Sciatic nerve (tissue), 2 donors: ENCODE measurements around the gene VDR. TPM values are rescaled to one million over a fixed set of nuclear protein-coding genes. Genes with fewer than 3 reads are reported as not detected.

Experiments
- ATAC-seq: fragments of 200-7000 bp; cut with Tn5 transposase; one replicate; pipeline ENCODE4 v1.9.1; 2020; ENCODE audit warnings: mild to moderate bottlenecking, moderate library complexity
- DNase-seq: peaks from one replicate; pipeline ENCODE4 v3.0.0-alpha.2; 2020; ENCODE audit warnings: low spot score
- intact Hi-C: fragments of 100-400 bp; cut with DNase I; formaldehyde crosslinking; loops from one replicate; pipeline ENCODE4 v1.14.2; 2022
- total RNA-seq: library from RNA; stranded (reverse); fragmentation: NEBNext Ultra II Directional; extraction: Animal tissue kit (Norgen Biotek cat#: 25700); gene quantifications from one replicate; pipeline ENCODE4 v1.2.1, GENCODE V29; 2021
- donor health status: DM: no; HTN: no; CAD: no.
- donor health status: DM: no; HTN: no; CAD: no.

VDR gene
- total RNA-seq, 1 donor from 2014 or later: 1.9 TPM

DNA sequence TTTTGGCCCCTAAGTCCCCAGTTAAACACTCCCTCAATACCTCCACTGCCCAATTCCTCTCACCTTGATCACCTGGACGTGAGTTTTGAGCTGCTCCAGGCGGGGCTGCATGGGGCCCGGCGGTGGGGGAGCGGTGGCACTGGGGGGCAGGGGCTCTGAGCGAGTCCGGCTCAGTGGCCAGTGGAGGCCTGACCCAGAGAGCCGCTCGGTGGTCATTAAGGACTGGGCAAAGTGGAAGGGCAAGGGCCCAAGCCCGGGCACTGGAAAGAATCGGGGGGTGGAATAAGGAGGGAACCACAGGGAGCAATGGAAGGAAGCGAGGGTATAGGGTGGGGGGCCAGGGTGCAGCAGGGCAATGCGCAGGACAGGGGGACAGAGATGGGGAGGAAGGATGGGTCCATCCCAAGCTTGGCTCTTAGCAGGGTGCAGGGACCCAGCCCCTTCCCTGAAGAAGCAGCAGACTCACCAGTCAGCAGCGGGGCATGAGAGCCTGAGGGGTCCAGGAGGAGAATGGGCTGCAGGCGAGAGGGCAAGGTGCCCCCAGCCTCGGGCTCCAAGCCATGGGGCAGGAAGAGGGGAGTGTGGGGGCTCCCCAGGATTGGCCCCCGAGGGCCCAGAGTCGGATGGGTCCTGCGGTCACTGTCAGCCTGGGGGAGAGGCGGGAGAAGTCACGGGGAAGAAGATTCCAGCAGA lies 109.5 kb downstream of the VDR start:
- no peak for DNase-seq
- no peak for ATAC-seq
- intact Hi-C loops: loop anchor here (5.0 kb wide), 1 partner anchor 42 kb away; no protein-coding TSS in a partner anchor

DNA sequence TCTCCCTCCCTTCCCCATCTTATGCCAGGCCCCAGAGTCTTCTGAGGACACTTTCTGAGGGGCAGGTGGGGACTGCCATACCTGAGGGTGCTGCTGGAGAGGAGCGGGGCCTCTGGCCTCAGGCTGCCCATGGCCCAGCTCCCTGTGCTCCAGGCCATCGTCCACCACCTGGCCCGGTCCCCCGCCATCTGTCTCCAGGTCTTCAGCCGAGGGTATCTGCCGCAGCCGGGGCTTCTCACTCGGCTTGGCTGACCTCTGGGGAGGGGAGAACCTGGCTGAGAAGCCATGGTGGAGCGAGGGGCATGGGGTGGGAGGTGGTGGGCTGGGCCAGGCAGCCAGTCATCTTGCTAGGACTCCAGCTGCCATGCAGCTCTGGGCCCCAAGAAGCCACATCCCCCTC lies 110.1 kb downstream of the VDR start:
- intact Hi-C loops: loop anchor here (5.0 kb wide), 1 partner anchor 43 kb away; no protein-coding TSS in a partner anchor
- no peak for ATAC-seq

DNA sequence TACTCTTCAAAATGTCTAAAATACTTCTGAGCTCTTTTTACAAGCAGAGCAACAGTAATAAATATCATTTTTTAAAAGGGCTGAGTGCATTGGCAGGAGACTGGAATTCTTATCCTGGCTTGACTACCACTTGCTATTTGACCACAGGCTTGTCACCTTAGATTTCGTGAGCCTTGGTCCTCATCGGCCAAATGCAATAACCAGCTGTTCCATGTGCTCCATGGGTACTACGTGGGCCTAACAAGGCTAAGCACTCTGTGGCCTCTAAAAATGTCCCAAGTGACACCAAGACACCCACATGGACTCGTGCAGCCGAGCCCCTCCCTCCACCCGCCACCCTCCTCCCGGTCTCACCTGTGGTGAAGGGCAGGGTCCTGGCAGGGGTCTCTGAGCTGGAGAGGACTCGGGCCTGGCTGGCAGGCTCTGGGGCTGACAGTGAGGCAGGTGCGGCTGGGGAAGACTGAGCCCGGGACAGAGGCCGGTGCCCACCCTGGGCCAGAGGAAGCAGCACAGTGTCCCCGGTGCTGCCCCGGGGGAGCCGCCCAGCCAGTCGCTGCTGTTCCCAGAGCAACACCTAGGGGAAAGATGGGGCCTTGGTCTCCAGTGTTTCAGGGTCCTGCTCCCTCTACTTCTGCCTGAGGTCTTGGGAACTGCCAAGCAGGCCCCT lies 111.6 kb downstream of the VDR start:
- DNase-seq (no peak), ATAC-seq (no peak)
- intact Hi-C loops: no loop called here

More for the DNA sequence above, 110.1 kb downstream of the VDR start:
- no peak for DNase-seq

DNA sequence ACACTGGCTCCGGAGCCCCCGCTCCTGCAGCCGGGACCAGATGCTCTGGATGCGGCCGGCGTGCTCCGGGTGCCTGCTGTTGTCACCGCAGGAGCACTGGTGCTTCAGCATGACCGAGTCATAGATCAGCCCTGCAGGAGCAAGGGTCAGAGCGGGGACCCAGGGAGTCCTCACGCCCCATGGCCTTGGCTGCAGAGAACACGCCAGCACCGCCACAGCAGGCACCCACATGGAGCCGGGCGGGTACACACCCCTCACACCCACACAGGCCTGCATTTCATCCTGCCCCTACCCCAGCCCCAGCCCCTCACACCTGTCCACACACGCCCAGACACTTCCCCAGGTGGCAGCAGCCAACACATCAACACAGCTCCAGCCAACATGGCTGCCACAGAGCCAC lies 112.9 kb downstream of the VDR start:
- no peak for DNase-seq
- intact Hi-C loops: no loop called here
- ATAC-seq: no peak

Other genes with a start within 250 kb of the VDR start
- gene RPAP3, start 199.0 kb downstream of the VDR start, total RNA-seq: 25.8 TPM
- gene ENDOU, start 179.5 kb downstream of the VDR start, total RNA-seq: 0.40 TPM
- gene RAPGEF3, start 146.1 kb downstream of the VDR start, total RNA-seq: 73.4 TPM
- gene SLC48A1, start 131.8 kb downstream of the VDR start, total RNA-seq: 47.9 TPM
- gene HDAC7, start 85.1 kb downstream of the VDR start, total RNA-seq: 152 TPM
- 47.9 TPM for gene TMEM106C, start 58.6 kb upstream of the VDR start, total RNA-seq
- gene COL2A1, start 99.5 kb upstream of the VDR start, total RNA-seq: not detected
- 23.8 TPM for gene SENP1, start 201.1 kb upstream of the VDR start, total RNA-seq
- 66.0 TPM for gene PFKM, start 214.4 kb upstream of the VDR start, total RNA-seq